ENCODE measurements around the gene YWHAG.
"Not testable (repeated sequence)": the region's sequence is repeated elsewhere in the genome, so short reads cannot be mapped to it uniquely, and the experiment has no call there.

The YWHAG gene

DNA sequence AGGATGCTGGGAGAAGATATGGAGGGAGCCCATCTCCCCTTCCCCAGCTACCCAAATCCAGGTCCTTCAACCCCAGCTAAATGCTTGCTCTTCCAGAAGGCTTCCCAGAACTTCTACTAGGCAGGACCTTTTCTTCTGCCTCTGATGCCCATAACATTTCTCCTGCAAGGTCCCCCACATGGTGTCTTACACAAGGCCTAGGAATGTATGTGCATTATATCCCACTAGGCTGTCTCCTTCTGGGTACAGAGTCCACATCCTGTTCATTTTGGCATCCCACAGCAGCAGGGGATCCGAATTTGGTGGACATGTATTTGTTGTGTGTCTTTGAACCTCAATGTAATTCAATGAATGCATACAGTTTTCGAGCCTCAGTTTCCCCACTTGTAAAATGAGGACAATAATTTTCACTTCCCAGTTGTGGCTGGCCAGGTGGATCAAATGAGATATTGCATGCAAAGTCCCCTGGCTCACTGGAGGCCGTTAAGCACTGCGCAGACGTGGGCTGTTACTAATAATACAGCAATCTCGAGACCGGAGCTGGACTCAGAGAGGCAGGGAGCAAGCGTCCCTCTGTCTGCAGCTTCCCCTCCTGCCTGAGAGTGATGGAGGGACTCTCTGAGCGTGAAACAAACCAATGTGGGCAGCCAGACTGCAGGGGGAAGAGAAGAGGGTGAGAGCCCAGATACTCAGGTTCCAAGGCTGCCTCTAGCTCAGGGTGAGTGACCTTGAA lies 18.6 kb upstream of the YWHAG start:
- ATAC-seq: no peak

DNA sequence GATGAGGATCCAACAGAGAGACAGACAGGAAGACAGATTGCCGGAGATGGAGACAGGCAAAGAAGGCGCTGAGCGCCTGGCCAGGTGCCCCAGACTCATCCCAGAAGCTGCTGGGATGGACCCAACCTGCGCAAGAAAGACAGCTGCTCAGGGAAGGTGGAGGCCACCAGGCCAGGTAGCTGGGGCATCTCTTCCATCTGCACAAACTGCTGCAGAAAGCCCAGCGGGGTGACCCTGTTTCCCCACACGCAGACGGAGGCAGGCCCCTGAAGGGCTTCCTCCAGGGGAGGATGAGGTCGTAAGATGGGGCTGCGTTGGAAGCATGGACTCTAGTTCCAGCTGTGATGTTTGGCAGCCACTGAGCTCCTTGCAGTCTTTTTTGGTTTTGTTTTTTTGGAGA lies 16.5 kb upstream of the YWHAG start:
- no peak for ATAC-seq

DNA sequence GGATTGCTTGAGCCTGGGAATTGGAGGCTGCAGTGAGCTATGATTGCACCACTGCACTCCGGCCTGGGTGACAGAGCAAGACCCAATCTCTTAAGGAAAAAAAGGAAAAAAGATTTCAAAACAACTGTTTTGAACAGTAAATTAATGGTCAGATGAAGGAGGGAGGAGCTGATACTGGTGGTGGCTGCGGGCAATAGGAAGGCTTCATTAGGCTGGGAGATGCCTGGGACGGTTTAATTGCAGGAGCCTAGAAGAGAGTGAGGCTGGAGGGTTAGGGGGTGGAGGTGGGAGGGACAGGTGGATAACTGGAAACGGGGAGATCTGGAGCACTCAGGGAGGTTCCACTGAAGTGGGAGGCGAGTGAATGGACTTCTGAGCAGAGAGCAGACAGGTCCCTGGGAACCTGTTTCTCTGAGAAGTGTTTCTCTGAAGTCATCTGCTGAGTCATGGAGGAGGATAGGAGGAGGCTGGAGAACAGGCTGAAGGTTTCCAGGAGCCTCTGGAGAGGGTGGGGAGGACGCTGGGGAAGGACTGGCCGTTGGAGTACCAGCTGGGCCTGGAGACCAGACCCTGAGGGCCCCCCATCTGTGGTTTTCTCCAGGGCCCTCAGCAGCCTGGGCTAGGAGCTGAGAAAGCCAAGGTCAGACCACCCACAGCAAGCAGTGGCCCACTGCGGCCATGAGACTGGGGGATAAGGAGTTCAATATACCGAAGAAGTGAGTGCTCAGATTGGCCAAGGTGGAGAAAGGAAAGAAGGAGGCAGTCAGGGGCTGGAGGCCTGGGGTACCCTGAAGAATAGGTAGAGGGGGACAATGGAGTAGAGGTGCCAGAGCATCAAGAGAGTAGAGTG lies 14.4 kb upstream of the YWHAG start:
- no peak for ATAC-seq

DNA sequence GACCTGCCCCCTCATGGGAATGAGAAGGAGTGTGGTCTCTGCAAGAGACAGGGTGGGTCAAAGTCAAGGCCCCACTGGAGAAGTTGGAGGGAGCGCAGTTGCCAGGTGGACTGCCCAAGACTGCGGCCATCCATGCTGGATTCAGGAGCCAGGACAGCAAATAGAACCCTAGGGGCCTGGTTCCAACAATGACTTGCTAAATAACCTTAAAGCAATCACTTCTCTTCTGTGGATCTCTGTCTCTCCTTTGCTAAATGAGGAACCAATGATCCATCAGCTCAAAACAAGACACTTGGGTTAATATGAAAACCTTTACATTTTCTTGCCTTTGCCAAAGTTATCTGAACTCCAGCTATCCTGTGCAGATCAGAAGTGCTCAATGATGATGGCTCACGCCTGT lies 12.6 kb upstream of the YWHAG start:
- no peak for ATAC-seq

DNA sequence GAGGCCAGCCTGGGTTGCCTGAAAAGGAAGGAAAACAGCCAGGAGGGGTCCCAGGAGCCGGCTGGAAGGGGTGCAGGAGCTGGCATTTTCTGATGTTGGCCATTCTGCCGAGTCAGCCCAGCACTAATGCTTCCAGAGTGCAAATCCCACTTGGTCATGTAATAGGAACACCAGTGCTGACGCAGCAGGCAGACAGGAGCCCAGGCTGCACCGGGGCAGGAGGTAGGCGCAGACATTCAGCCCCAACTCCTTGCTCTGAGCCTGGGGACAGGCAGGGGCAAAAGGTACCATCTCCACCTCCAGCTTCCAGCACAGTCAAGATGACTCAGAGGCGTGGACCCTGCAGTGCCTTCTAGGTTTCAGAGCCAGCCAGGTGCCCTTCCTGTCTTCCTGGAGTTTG lies 10.2 kb upstream of the YWHAG start:
- no peak for ATAC-seq

DNA sequence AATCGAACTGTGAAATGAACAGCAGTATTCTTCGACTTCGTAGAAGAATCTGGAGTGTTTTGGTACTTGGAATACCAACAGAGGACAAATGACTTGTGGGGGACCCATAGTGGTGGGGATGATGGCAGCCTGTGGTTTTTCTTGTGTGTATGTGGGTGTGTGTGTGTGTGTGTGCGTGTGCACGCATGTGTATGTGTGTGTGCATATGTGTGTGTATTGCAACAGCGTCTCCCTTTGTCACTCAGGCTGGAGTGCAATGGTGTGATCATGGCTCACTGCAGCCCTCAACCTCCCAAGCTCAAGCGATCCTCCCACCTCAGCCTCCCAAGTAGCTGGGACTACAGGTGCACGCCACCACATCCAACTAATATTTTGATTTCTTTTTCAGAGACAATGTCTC lies 9.4 kb upstream of the YWHAG start:
- no peak for ATAC-seq

GRCh38 chr7:76364198-76364584 lies 5.4 kb upstream of the YWHAG start:
- no peak for ATAC-seq

GRCh38 chr7:76363754-76364153 lies 5.0 kb upstream of the YWHAG start:
- not testable (repeated sequence) for ATAC-seq

DNA sequence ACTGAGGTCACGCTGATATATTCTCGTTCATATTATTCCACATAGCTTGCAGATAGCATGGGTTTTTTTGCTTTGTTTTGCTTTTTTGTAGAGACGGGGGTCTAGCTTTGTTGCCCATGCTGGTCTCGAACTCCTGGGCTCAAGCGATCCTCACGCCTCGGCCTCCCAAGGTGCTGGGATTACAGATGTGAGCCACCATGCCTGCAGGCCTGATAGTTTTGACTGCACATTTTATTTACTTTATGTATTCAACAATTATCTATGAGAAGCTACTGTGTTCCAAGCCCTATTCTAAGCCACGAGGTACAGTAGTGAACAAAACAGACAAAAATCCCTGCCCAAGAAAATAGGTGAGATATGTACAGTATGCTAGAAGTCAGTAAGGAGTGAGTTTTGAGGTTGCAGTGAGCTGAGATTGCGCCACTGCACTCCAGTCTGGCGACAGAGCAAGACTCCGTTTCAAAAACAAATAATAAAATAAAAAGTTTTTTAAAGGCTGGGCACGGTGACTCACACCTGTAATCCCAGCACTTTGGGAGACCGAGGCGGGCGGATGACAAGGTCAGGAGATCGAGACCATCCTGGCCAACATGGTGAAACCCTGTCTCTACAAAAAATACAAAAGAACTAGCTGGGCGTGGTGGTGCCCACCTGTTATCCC lies 1.3 kb upstream of the YWHAG start:
- no peak for ATAC-seq

DNA sequence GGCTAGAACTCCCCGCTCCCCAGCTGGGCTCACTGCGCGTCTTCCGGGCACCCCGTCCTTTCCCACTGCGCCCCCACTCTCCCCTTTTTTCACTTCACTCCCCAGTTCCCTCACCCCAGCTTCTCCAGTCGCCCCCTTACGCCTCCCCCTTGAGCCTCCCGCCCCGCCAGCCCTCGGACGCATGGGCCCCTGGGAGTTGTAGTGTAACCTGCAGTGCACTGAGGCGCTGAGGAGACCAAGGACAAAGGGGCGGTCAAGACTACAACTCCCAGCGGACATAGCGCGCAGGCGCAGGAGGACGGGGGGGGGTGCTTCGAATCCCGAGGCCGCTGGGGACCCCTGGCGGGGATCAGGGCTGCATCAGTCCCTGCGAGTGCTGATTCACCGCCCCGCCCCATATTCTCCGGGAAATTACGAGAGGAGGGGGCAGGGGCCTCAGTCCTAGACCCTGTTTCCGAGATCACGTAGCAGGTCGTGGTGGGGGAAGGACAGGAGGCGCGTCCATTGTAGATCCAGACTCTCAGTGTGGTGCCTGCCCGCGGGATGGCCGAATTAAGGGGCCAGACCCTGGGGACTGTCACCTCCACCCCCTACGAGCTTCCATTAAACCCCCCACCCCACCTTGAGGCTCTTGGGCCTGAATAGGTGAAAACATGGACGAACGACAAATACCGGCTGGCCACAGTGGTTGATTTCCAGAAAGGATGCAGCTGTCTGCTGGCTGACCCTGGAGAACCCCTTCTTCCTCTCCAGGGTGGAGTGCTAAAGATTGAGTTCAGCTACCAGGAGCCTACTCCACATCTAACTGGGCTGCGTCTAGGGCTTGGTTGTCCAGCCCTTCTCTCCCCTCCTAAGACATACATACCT lies 553 bp upstream of the YWHAG start:
- peak; percentile 96 to 97 for ATAC-seq

DNA sequence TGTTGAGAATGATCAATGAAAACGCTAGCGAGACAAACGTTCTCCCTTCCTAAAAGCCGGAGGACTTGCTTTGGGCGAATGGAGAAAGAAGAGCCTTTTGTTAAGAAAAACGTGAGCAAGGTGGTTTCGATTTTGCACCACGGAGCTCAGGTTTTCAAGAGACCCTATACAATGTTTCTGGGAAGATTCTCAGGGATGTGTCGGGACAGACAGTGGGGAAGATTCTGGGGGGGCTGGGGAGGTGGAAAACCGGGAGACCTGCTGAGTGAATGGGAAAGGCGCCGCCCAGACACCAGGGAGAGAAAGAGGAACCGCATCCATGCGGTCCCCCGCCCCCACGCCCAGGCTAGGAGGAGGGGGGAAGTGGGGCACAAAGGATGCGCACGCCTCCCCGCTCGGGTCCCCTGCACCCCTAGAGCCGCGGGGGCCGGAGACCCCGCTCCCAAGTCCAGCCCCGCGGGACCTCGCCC lies 745 bp downstream of the YWHAG start:
- ATAC-seq: peak; percentile 2 to 7

DNA sequence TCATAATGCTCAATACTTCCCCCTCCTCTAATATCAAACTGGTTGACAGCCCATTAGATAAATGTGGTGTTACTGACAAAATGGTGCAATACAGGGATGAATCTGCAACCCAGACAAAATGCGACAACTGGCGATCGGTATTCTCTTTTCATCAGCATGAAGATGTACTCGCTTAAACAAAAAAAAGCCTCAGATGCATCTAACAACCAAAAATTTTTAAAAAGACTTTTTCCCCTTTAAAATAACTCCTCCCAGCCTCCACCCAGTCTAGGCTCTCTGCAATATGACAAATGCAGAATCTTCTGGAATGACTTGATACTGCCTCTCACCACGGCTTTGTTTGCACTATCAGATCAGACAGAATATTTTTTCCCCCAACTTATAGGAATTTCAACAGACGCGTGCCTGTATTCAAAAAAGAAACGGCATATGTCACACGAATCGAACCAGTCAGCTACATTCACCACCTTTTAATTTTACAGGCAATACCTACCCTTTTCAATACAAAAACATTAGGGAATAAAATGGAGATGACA lies 1.2 kb downstream of the YWHAG start:
- ATAC-seq: no peak

DNA sequence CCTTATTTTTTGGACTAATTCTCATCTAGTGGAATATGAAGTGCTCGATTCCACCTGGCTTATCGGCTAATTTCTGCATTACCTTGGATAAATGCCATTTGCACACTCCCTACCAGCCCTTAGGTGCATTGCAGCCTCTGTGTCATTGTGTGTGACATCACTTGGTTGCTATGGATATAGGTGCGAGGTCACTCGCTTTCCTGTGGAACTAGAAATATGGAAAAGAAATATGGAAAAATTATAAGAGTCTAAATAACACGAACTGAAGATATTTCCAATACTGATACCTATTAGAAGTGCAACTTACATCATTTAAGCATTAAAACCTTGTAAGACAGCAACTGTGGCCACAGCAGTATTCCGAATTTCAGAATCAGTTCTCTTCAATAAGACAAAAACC lies 2.0 kb downstream of the YWHAG start:
- no peak for ATAC-seq

GRCh38 chr7:76356115-76356514 lies 2.7 kb downstream of the YWHAG start:
- ATAC-seq: no peak

GRCh38 chr7:76354981-76355730 lies 3.6 kb downstream of the YWHAG start:
- no peak for ATAC-seq

- ATAC-seq: no peak
These were observed 4.3 kb downstream of the YWHAG start for GRCh38 chr7:76354516-76354915.

DNA sequence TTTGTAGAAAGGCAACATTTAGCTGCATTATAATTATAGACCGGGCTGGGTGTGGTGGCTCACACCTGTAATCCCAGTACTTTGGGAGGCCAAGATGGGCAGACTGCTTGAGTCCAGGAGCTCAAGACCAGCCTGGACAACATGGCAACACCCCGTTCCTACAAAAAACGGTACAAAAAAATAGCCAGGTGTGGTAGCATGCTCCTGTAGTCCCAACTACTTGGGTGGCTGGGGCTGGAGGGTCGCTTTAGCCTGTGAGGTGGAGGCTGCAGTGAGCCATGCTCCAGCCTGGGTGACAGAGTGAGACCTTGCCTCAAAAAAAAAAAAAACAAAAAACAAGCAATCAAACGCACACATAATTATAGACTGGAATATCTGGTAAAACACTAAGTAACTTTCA lies 5.0 kb downstream of the YWHAG start:
- no peak for ATAC-seq

- peak; percentile 36 to 39 for ATAC-seq
These were observed 6.6 kb downstream of the YWHAG start for GRCh38 chr7:76352193-76352592.

DNA sequence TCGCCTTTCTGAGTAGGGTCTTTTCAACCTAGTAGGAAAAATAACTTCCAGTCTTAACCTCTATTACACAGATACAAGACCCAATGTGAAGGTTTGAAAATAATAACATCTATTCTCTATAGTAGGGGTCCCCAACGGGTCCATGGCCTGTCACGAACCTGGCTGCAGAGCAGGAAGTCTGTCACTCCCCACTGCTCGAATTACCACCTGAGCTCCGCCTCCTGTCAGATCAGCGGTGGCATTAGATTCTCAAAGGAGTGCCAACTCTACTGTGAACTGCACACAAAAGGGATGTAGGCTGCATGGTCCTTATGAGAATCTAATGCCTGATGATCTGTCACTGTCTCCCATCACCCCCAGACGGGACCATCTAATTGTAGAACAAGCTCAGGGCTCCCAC lies 7.4 kb downstream of the YWHAG start:
- no peak for ATAC-seq

DNA sequence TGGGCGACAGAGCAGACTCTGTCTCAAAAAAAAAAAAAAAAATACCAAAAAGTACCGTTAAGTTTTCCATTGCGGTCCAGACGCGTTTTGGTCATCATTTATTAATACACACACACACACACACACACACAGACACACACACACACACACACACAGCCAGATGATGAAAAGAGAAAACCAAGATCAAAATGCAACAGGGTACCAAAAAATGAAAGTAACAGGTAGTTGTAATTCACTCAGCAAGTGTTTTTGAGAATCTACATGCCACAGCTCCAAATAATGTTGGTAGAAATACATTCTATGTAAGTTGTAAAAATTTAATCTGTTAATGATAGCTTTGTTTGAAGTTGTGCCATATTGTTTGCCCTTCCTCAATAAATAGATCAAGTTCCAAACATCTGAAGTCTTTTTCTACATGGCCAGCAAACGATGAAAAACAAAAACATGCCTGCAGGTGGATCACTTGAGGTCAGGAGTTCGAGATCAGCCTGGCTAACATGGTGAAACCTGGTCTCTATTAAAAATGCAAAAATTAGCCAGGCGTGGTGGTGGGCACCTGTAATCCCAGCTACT lies 9.4 kb downstream of the YWHAG start:
- ATAC-seq: no peak

DNA sequence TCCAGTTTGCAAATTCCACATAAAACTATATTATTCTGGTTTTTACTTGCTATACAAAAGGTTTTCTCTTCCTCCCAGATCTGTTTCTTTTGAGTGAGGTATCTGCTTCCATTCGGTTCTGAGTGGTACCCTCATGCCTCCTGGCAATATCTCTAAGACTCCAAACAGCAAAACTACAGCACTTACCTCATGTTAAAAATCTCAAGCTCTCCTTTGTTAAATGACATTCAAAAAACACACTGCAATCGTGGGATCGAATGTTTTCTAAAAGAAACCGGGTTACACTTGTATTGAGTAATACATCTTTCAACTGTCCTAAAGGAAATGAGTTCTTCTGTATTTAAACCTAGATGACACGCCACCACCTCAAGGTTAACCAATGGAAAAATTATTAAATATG lies 11.1 kb downstream of the YWHAG start:
- ATAC-seq: no peak

All from activated CD4-positive, CD25-positive, alpha-beta regulatory T cell treated with anti-CD3 and anti-CD28 coated beads, Interleukin-2, amount 50 U/mL, for 24 hours (primary cell).